A673 (cell line): ENCODE data around the gene ZSCAN21. TPM values are rescaled to one million over a fixed set of nuclear protein-coding genes. Genes with fewer than 3 reads are reported as not detected.

ENCODE experiments used
- BruUV-seq: library from RNA; stranded (reverse); fragments of 400-500 nt; replicated peaks from 2 replicates; lab custom pipeline; 2021; lab: Mats Ljungman, UMichigan
- CTCF ChIA-PET: fragments of 300-600 bp; sonication (Branson Sonifier 250); formaldehyde crosslinking; loops from one replicate; lab custom pipeline; 2022; ENCODE audit warnings: antibody characterized with exemption; lab: Charles Lee
- POLR2A ChIA-PET: fragments of 300-600 bp; sonication (Branson Sonifier 250); formaldehyde crosslinking; loops from one replicate; lab custom pipeline; 2022; ENCODE audit warnings: antibody characterized with exemption; ENCODE audit not compliant: low non-redundant PET; lab: Charles Lee
- DNase-seq: peaks from one replicate; pipeline ENCODE4 v3.0.0-alpha.2; 2015; ENCODE audit warnings: low spot score
- H3K27ac ChIP-seq: fragments of 200-600 bp; sonication (generic); 2 replicates; pipeline ENCODE4 v1.5.1; 2016; ENCODE audit warnings: mixed run types, low read depth, mild to moderate bottlenecking, mixed read lengths, antibody characterized with exemption, low read length; ENCODE audit not compliant: poor library complexity, severe bottlenecking
- H3K27me3 ChIP-seq: fragments of 200-600 bp; sonication (generic); replicated peaks from 2 replicates; pipeline ENCODE4 v1.6.1; 2017; ENCODE audit warnings: mixed run types, low read depth, mild to moderate bottlenecking, mixed read lengths, antibody characterized with exemption, low read length; ENCODE audit not compliant: insufficient read depth, poor library complexity
- H3K36me3 ChIP-seq: fragments of 200-600 bp; sonication (generic); 2 replicates; pipeline ENCODE4 v1.6.1; 2016; ENCODE audit warnings: mixed run types, mild to moderate bottlenecking, mixed read lengths, antibody characterized with exemption, low read length; ENCODE audit not compliant: insufficient read depth, poor library complexity, severe bottlenecking
- H3K4me1 ChIP-seq: fragments of 200-600 bp; sonication (generic); 2 replicates; pipeline ENCODE4 v1.6.1; 2017; ENCODE audit warnings: mixed run types, mild to moderate bottlenecking, mixed read lengths, antibody characterized with exemption, low read length; ENCODE audit not compliant: insufficient read depth, poor library complexity, severe bottlenecking
- H3K4me3 ChIP-seq: fragments of 200-600 bp; sonication (generic); 2 replicates; pipeline ENCODE4 v1.5.1; 2016; ENCODE audit warnings: low read depth, mixed run types, mild to moderate bottlenecking, mixed read lengths, low read length; ENCODE audit not compliant: poor library complexity, severe bottlenecking
- H3K9me3 ChIP-seq: fragments of 200-600 bp; sonication (generic); 2 replicates; pipeline ENCODE4 v1.6.1; 2016; ENCODE audit warnings: mixed run types, low read depth, mild to moderate bottlenecking, mixed read lengths, antibody characterized with exemption, low read length; ENCODE audit not compliant: poor library complexity, severe bottlenecking
- CTCF ChIP-seq: fragments of 300-800, 200-600 bp; sonication (generic); conservative IDR thresholded peaks from 2 replicates; pipeline ENCODE4 v1.5.1; 2017; ENCODE audit warnings: low read depth, mild to moderate bottlenecking, antibody characterized with exemption, low read length, moderate library complexity, mixed read lengths
- EZH2 ChIP-seq: fragments of 200-600 bp; sonication (generic); IDR thresholded peaks from 2 replicates; pipeline ENCODE4 v1.6.1; 2017; ENCODE audit warnings: borderline replicate concordance, low read depth, mild to moderate bottlenecking, mixed read lengths, antibody characterized with exemption, low read length; ENCODE audit not compliant: poor library complexity, severe bottlenecking
- intact Hi-C: fragments of 100-400 bp; cut with micrococcal nuclease; formaldehyde crosslinking; loops from one replicate; pipeline ENCODE4 v1.10.0; 2022; ENCODE audit not compliant: unreplicated experiment
- microRNA-seq: library from miRNA; unstranded; fragments of <30 nt; microRNA quantifications from one replicate; pipeline ENCODE4 v1.2.0, GENCODE V29; 2021
- total RNA-seq: library from RNA; stranded (reverse); gene quantifications from 2 replicates; pipeline ENCODE4 v1.2.3, GENCODE V29; 2021

ZSCAN21 gene
- total RNA-seq, 1 experiment from 2014 or later: 17.2 TPM

DNA sequence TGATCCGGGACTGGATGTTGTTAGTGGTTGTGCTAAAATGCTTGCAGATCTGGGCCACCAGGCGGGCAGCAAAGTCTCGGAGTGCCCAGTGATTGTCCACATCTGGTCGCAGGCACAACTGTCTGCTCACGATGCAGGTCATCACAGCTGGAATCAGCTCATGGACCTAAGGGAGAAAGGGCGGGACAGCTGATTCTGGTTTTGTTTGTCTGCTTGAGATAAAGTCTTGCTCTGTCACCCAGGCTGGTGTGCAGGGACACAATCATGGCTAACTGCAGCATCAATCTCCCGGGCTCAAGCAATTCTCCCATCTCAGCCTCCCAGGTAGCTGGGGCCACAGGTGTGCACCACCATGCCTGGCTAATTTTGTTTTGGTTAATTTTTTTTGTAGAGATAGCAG is 61.6 kb downstream of the ZSCAN21 start:
- ChIA-PET CTCF (no interaction called here), POLR2A (no interaction called here)
- no peak for DNase-seq
- BruUV-seq: no TSS peak
- Histone ChIP-seq H3K27me3 (no peaks in the 10 kb centered on the region), H3K4me1 (no peaks in the 10 kb centered on the region), H3K27ac (no peak overlapping the region), H3K9me3 (no peaks in the 10 kb centered on the region), H3K4me3 (no peak overlapping the region), H3K36me3 (peaks cover 56% of the 10 kb centered on the region)
- TF ChIP-seq EZH2 (no peak), CTCF (no peak)
- intact Hi-C loops: no loop called here

DNA sequence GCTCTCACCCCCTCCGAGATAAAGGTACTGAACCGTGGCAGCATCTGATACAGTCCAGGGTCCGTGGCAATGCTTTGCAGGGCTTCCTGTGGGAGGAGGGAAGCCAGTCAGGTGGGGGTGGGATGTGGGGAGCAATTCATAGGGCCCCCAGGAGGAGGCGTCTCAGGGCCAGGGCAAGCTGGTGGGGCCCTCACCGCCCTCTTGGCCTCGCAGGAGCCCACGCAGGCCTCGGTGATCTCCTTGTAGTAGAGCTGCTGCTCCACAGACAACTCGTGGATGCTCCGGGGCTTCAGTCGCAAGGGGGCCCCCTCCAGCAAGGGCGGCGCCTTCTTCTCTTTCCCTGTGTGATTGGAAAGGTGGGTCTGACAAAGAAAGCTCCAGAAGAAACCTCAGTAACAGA is 62.3 kb downstream of the ZSCAN21 start:
- intact Hi-C loops: no loop called here
- BruUV-seq: no TSS peak
- H3K27ac ChIP-seq: no peak overlapping the region
- POLR2A ChIA-PET: no interaction called here
- H3K4me1 ChIP-seq: no peaks in the 10 kb centered on the region
- peaks cover 52% of the 10 kb centered on the region for H3K36me3 ChIP-seq
- H3K27me3 ChIP-seq: no peaks in the 10 kb centered on the region
- no peak for TF ChIP-seq EZH2
- TF ChIP-seq CTCF: no peak
- DNase-seq: no peak
- CTCF ChIA-PET: no interaction called here
- no peaks in the 10 kb centered on the region for H3K9me3 ChIP-seq
- H3K4me3 ChIP-seq: no peak overlapping the region

Small RNA genes lying within 50 kb of the gene (microRNA-seq; reads per million reads assigned to microRNA genes)
- 12,909 reads per million, percentile 96 among the genes with 10 or more reads in this experiment for gene MIR106B
- gene MIR25: 2,226 reads per million, percentile 88 among the genes with 10 or more reads in this experiment
- 25,093 reads per million, percentile 98 among the genes with 10 or more reads in this experiment for gene MIR93

Other genes with a start within 250 kb of the ZSCAN21 start
- gene CYP3A43, start 221.8 kb upstream of the ZSCAN21 start, total RNA-seq: not detected in 2 replicates
- gene OR2AE1, start 172.7 kb upstream of the ZSCAN21 start, total RNA-seq: not detected in 2 replicates
- gene TRIM4, start 130.2 kb upstream of the ZSCAN21 start, total RNA-seq: 18.3 and 23.4 TPM in 2 replicates
- not detected in 2 replicates for gene GJC3, start 120.2 kb upstream of the ZSCAN21 start, total RNA-seq
- not detected in 2 replicates for gene AZGP1, start 73.7 kb upstream of the ZSCAN21 start, total RNA-seq
- 66.5 and 69.5 TPM in 2 replicates for gene ZKSCAN1, start 34.2 kb upstream of the ZSCAN21 start, total RNA-seq
- gene ZNF3, start 31.9 kb downstream of the ZSCAN21 start, total RNA-seq: 50.2 and 50.8 TPM in 2 replicates
- gene COPS6, start 39.2 kb downstream of the ZSCAN21 start, total RNA-seq: 155 and 166 TPM in 2 replicates
- gene MCM7, start 51.6 kb downstream of the ZSCAN21 start, total RNA-seq: 399 and 418 TPM in 2 replicates
- gene AP4M1, start 51.9 kb downstream of the ZSCAN21 start, total RNA-seq: 24.0 and 25.1 TPM in 2 replicates
- gene TAF6, start 69.6 kb downstream of the ZSCAN21 start, total RNA-seq: 97.3 and 98.8 TPM in 2 replicates
- gene CNPY4, start 69.9 kb downstream of the ZSCAN21 start, total RNA-seq: 20.2 and 22.2 TPM in 2 replicates
- gene MBLAC1, start 77.2 kb downstream of the ZSCAN21 start, total RNA-seq: 3.0 and 3.1 TPM in 2 replicates
- gene LAMTOR4, start 99.1 kb downstream of the ZSCAN21 start, total RNA-seq: 84.5 and 90.4 TPM in 2 replicates
- 22.6 and 25.7 TPM in 2 replicates for gene TRAPPC14, start 108.9 kb downstream of the ZSCAN21 start, total RNA-seq
- gene GAL3ST4, start 118.8 kb downstream of the ZSCAN21 start, total RNA-seq: 3.2 and 3.5 TPM in 2 replicates
- gene GPC2, start 127.6 kb downstream of the ZSCAN21 start, total RNA-seq: 23.3 and 28.4 TPM in 2 replicates
- 1.2 and 2.4 TPM in 2 replicates for gene STAG3, start 128.1 kb downstream of the ZSCAN21 start, total RNA-seq
- gene PVRIG, start 170.2 kb downstream of the ZSCAN21 start, total RNA-seq: not detected in 2 replicates